IMR-90 (cell line): Measurements from ENCODE around the gene SYNE1.

Experiments
- BHLHE40 ChIP-seq: fragments of 150-350 bp; IDR thresholded peaks from 2 replicates; pipeline ENCODE4 v1.6.1; 2016; ENCODE audit warnings: mild to moderate bottlenecking, low read depth, low read length
- POLR2A ChIP-seq: IDR thresholded peaks from 2 replicates; pipeline ENCODE4 v1.6.1; 2012; ENCODE audit warnings: mild to moderate bottlenecking, low read depth, low read length
- RFX5 ChIP-seq: IDR thresholded peaks from 2 replicates; pipeline ENCODE4 v1.8.0; 2012; ENCODE audit warnings: low read depth, mild to moderate bottlenecking, low read length, moderate library complexity
- TF ChIP-seq, protein P1 (sequence below): conservative IDR thresholded peaks from 2 replicates; pipeline ENCODE4 v1.5.1; 2012; ENCODE audit warnings: mild to moderate bottlenecking, low read depth, low read length, improper control_type of control experiment

DNA sequence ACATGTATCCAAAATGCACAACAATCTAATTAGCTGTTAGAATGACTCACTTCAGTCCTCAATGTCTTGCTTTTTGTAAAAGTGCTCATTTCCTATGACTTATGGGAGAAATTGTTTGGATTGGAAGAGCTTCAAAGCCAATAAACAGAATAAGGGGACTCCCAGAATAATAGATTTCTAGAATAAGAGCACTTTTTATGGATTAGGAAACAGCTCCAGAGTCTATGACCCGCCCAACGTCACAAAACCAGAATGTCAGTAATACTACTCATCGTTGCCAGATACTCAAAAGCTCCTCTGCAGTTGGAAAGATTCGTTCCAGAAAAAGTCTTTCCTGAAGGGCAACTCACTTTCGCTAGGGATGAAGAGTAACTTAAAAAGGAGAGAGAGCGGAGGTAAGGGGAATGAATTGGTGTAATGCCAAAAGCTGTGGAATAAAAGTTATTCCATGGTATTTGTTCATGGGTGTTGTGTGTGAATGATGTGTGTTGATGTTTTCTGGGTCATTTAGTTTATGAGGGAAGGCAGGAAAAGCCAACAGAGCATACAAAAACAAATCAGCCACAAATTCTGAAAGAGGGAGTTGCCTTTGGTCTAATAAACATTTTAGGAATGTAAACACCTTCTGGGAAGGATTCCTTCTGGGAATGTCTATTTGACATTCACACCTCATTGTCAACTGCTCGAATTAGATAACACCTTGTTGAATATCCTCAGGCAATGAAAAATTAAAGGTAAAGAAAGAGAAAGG is 64.6 kb downstream of the SYNE1 start:
- TF ChIP-seq, protein P1, sequence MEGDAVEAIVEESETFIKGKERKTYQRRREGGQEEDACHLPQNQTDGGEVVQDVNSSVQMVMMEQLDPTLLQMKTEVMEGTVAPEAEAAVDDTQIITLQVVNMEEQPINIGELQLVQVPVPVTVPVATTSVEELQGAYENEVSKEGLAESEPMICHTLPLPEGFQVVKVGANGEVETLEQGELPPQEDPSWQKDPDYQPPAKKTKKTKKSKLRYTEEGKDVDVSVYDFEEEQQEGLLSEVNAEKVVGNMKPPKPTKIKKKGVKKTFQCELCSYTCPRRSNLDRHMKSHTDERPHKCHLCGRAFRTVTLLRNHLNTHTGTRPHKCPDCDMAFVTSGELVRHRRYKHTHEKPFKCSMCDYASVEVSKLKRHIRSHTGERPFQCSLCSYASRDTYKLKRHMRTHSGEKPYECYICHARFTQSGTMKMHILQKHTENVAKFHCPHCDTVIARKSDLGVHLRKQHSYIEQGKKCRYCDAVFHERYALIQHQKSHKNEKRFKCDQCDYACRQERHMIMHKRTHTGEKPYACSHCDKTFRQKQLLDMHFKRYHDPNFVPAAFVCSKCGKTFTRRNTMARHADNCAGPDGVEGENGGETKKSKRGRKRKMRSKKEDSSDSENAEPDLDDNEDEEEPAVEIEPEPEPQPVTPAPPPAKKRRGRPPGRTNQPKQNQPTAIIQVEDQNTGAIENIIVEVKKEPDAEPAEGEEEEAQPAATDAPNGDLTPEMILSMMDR: no peak
- TF ChIP-seq POLR2A (no peak), BHLHE40 (no peak), RFX5 (no peak)
